NOMO-1 treated with DMSO at 0.1 percent for 48 hours (cell line): Measurements from ENCODE around the gene LRRC37A.
"Not testable (repeated sequence)": the region's sequence is repeated elsewhere in the genome, so short reads cannot be mapped to it uniquely, and the experiment has no call there.

Experiments
- DNase-seq: peaks from one replicate; lab custom pipeline; 2025; ENCODE audit not compliant: unreplicated experiment; lab: John Stamatoyannopoulos, UW

Gene LRRC37A

GRCh38 chr17:46286764-46287221 lies 8.1 kb upstream of the LRRC37A start:
- peak; percentile 47 for DNase-seq

GRCh38 chr17:46287587-46287986 lies 7.3 kb upstream of the LRRC37A start:
- DNase-seq, result not testable (repeated sequence)

- peak; percentile 71 for DNase-seq
Measured at GRCh38 chr17:46290906-46291546, 3.9 kb upstream of the LRRC37A start.

- not testable (repeated sequence) for DNase-seq
Measured at GRCh38 chr17:46291618-46292017, 3.3 kb upstream of the LRRC37A start.

- DNase-seq, result not testable (repeated sequence)
Measured at GRCh38 chr17:46341220-46341619, 46.3 kb downstream of the LRRC37A start.

- not testable (repeated sequence) for DNase-seq
Measured at GRCh38 chr17:46342131-46342530, 47.2 kb downstream of the LRRC37A start.

- DNase-seq, result not testable (repeated sequence)
Measured at GRCh38 chr17:46348345-46348744, 53.4 kb downstream of the LRRC37A start.

- not testable (repeated sequence) for DNase-seq
Measured at GRCh38 chr17:46349060-46349459, 54.1 kb downstream of the LRRC37A start.

GRCh38 chr17:46353856-46354255 lies 58.9 kb downstream of the LRRC37A start:
- not testable (repeated sequence) for DNase-seq

- not testable (repeated sequence) for DNase-seq
Measured at GRCh38 chr17:46361145-46361735, 66.3 kb downstream of the LRRC37A start.

GRCh38 chr17:46361755-46362154 lies 66.8 kb downstream of the LRRC37A start, which contains the start of gene ARL17B:
TSS of gene ARL17B (minus strand) at chr17:46361766. CDS start at chr17:46358397, 3,369 bp downstream.
- not testable (repeated sequence) for DNase-seq

- DNase-seq, result not testable (repeated sequence)
Measured at GRCh38 chr17:46367520-46367919, 72.6 kb downstream of the LRRC37A start.

GRCh38 chr17:46372236-46373229 lies 77.6 kb downstream of the LRRC37A start:
- not testable (repeated sequence) for DNase-seq

GRCh38 chr17:46373418-46373817 lies 78.5 kb downstream of the LRRC37A start:
- DNase-seq, result not testable (repeated sequence)

GRCh38 chr17:46383118-46383517 lies 88.2 kb downstream of the LRRC37A start:
- DNase-seq, result not testable (repeated sequence)

GRCh38 chr17:46385491-46385890 lies 90.6 kb downstream of the LRRC37A start:
- not testable (repeated sequence) for DNase-seq
